Mucosa of stomach (tissue), 1 donor: ENCODE measurements around the gene HMCN2.

Experiments
- H3K27me3 ChIP-seq: one replicate; pipeline ENCODE4 v1.7.0; 2013; ENCODE audit warnings: mild to moderate bottlenecking, low read length; ENCODE audit not compliant: control insufficient read depth, insufficient read depth
- H3K36me3 ChIP-seq: one replicate; pipeline ENCODE4 v1.7.0; 2013; ENCODE audit warnings: low read length; ENCODE audit not compliant: control insufficient read depth, insufficient read depth
- H3K4me1 ChIP-seq: one replicate; pipeline ENCODE4 v1.7.0; 2013; ENCODE audit warnings: mild to moderate bottlenecking, low read length; ENCODE audit not compliant: control insufficient read depth, insufficient read depth
- H3K4me3 ChIP-seq: one replicate; pipeline ENCODE4 v1.7.0; 2013; ENCODE audit warnings: low read length
- H3K9ac ChIP-seq: one replicate; pipeline ENCODE4 v1.7.0; 2013; ENCODE audit warnings: mild to moderate bottlenecking, low read length, moderate library complexity
- H3K9me3 ChIP-seq: one replicate; pipeline ENCODE4 v1.7.0; 2013; ENCODE audit warnings: mild to moderate bottlenecking, low read length, moderate library complexity; ENCODE audit not compliant: control insufficient read depth
- donor health status: Pancreatic carcinoma.

Gene HMCN2

DNA sequence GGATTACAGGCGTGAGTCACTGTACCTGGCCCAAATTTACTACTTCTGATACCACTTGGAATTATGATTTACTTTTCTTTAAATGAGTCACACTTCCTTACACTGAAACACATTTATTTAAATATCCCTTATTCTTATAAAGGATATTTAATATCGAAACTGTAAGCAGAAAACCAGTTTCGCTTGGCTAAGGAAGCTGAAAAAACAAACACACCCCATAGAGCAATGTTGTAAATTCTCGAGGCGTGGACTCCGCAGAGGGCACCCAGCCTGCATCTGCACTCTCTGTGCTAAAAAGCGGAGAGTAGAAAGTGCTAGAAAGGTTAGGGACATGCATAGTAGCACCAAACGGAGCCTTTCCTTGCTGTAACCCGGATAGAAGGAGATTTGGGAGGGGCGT is 86.5 kb downstream of the HMCN2 start:
- no peak overlapping the region for H3K9ac ChIP-seq
- no peak overlapping the region for H3K4me3 ChIP-seq
- no peaks in the 10 kb centered on the region for H3K27me3 ChIP-seq
- H3K36me3 ChIP-seq: no peaks in the 10 kb centered on the region
- peaks cover 8% of the 10 kb centered on the region for H3K4me1 ChIP-seq
- no peaks in the 10 kb centered on the region for H3K9me3 ChIP-seq

DNA sequence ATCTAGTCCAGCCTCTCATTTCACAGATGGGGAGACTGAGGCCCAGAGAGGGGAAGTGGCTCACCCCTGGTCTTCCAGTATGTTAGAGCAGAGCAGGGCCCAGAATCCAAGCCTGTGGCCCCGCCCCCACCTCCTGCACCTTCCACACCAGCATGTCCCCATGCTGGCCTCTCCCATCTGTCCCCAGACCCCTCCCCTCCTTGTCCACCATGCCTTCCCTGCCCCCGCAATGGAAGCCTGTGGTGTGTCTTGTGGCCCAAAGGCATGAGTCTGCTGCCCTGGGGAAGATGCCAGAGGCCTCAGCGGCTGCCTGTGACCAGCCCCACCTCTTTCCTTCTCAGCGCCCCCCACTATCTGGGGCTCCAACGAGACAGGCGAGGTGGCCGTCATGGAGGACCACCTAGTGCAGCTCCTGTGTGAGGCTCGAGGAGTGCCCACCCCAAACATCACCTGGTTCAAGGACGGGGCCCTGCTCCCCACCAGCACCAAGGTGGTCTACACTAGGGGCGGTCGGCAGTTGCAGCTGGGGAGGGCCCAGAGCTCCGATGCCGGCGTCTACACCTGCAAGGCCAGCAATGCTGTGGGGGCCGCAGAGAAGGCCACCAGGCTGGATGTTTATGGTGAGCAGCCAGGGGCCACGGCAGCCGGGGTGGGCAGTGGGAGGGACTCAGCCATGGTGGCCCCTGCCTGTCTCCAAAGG is 87.2 kb downstream of the HMCN2 start:
- Histone ChIP-seq H3K36me3 (no peaks in the 10 kb centered on the region), H3K9me3 (no peaks in the 10 kb centered on the region), H3K9ac (no peak overlapping the region), H3K27me3 (no peaks in the 10 kb centered on the region), H3K4me1 (peaks cover 8% of the 10 kb centered on the region), H3K4me3 (no peak overlapping the region)

DNA sequence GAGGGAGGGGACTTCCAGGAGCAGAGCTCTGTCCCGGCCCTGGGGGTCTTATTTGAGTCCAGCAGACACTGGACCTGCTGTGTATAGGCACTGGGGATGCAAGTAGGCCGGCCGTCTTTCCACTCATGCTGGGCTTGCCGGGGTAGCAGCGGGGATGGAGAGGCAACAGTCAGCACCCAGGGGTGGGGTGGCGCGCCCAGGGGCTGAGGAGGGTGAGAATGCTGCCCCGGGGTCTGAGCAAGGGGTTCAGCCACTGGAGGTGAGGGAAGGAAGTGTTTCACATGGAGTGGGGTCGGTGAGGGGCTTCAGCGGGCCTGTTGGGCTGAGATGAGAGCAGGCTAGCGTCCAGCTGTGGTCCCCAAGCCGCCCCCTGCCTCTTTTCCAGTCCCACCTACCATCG is 88.8 kb downstream of the HMCN2 start:
- H3K9ac ChIP-seq: no peak overlapping the region
- H3K4me1 ChIP-seq: peaks cover 8% of the 10 kb centered on the region
- H3K36me3 ChIP-seq: no peaks in the 10 kb centered on the region
- no peaks in the 10 kb centered on the region for H3K27me3 ChIP-seq
- no peak overlapping the region for H3K4me3 ChIP-seq
- no peaks in the 10 kb centered on the region for H3K9me3 ChIP-seq

DNA sequence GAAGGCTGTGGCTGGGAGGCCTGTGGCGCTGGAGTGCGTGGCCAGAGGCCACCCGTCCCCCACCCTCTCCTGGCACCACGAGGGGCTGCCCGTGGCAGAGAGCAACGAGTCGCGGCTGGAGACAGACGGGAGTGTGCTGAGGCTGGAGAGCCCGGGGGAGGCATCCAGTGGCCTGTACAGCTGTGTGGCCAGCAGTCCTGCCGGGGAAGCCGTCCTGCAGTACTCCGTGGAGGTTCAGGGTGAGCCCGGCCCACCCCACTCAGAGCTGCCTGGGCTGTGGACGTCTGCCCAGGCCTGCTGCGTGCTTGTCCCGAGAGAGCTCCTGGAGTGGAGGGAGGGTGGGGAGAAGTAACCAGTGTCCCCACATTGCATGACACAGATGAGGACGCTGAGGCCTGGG is 89.2 kb downstream of the HMCN2 start:
- H3K27me3 ChIP-seq: no peaks in the 10 kb centered on the region
- no peaks in the 10 kb centered on the region for H3K9me3 ChIP-seq
- no peak overlapping the region for H3K4me3 ChIP-seq
- H3K36me3 ChIP-seq: no peaks in the 10 kb centered on the region
- H3K4me1 ChIP-seq: peaks cover 8% of the 10 kb centered on the region
- H3K9ac ChIP-seq: no peak overlapping the region

DNA sequence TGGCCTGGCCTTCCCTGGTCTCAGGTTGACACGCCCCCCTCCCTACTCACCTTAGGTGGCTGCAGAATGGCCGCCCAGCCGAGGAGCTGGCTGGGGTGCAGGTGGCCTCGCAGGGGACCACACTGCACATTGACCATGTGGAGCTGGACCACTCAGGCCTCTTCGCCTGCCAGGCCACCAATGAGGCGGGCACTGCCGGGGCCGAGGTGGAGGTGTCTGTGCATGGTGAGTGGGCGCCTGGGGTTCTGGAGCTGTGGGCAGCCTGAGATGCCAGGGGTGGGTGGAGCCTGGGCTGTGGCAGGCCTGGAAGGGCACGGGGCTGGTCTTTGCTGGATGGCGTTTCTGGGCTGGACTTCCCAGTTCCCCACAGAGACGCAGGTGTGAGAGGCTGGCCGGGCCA is 90.5 kb downstream of the HMCN2 start:
- Histone ChIP-seq H3K9ac (no peak overlapping the region), H3K36me3 (no peaks in the 10 kb centered on the region), H3K27me3 (no peaks in the 10 kb centered on the region), H3K9me3 (no peaks in the 10 kb centered on the region), H3K4me1 (peaks cover 8% of the 10 kb centered on the region), H3K4me3 (no peak overlapping the region)

DNA sequence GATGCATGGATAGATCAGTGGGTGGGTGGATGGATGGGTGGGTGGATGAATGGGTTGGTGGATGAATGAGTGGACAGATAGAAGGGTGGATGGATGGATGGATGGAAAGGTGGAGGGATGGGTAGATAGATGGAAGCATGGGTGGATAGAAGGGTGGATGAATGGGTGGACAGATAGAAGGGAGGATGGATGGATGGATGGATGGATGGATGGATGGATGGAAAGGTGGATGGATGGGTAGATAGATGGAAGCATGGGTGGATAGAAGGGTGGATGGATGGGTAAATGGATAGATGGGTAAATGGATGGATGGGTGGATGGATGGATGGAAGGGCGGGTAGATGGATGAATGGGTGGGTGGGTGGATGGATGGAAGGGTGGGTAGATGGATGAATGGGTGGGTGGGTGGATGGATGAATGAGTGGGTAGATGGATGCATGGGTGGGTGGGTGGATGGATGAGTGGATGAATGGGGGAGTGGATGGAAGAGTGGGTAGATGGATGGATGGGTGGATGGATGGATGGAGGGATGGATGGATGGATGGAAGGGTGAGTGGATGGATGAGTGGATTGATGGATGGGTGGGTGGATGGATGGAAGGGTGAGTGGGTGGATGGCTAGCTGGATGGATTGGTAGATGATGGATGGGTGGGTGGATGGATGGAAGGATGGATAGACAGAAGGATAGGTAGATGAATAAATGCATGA is 91.5 kb downstream of the HMCN2 start:
- Histone ChIP-seq H3K4me3 (no peak overlapping the region), H3K9ac (no peak overlapping the region), H3K36me3 (no peaks in the 10 kb centered on the region)

DNA sequence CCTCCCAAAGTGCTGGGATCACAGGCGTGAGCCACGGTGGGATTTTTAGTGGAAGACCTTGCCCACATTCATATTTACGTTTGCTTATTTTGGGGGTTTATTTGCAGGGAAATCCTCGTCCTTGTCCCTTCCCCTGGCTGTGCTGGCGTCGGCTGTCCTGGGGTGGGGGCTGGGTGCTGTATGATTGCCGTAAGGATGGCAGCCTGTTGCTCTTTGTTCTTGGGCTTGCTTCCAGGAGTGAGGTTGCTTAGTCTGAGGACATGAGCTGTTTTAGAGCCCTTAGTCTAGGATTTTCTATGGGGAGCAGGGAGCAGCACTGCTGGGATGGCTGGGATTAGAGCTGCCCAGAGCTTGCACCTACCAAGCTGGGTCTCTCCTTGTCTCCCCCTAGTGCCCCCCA is 93.4 kb downstream of the HMCN2 start:
- Histone ChIP-seq H3K9me3 (no peaks in the 10 kb centered on the region), H3K27me3 (no peaks in the 10 kb centered on the region), H3K9ac (no peak overlapping the region), H3K36me3 (no peaks in the 10 kb centered on the region), H3K4me3 (no peak overlapping the region), H3K4me1 (no peaks in the 10 kb centered on the region)

More for the DNA sequence above, 91.5 kb downstream of the HMCN2 start:
- peaks cover 8% of the 10 kb centered on the region for H3K4me1 ChIP-seq
- no peaks in the 10 kb centered on the region for H3K27me3 ChIP-seq
- no peaks in the 10 kb centered on the region for H3K9me3 ChIP-seq

DNA sequence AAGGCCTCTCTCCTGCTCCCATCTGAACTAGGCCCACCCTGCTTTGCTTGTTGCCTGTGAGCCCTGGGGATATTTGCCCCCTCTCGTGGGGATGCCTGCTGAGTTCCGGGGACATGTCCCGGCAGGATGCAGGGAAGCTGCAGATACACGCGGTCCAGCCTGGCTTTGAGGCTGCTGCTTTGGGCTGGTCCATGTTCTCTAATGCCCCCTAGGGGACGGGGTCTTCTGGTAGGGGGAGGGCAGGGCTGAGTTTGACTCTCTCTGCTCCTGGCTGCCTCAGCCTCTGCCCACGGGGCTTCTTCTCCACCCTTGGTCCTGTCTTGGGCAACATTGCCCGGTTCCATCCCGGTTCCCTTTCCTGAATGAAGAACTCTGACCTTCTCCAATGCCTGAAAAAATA is 94.3 kb downstream of the HMCN2 start:
- H3K9me3 ChIP-seq: no peaks in the 10 kb centered on the region
- no peak overlapping the region for H3K4me3 ChIP-seq
- no peaks in the 10 kb centered on the region for H3K36me3 ChIP-seq

DNA sequence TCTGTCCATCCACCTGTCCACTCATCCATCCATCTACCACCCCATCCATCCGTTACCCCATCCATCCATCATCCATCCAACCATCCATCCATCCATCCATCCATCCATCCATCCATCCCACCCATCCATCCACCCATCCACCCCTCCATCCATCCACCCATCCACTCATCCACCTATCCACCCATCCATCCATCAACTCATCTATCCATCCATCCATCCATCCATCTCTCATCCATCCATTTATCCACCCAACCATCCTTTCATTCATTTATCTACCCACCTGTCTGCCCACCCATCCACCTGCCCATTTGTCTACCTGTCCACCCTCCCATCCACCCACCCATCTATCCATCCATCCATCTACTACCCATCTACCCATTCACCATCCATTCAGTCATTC is 95.1 kb downstream of the HMCN2 start:
- Histone ChIP-seq H3K4me3 (no peak overlapping the region), H3K4me1 (no peaks in the 10 kb centered on the region), H3K27me3 (no peaks in the 10 kb centered on the region), H3K36me3 (no peaks in the 10 kb centered on the region), H3K9ac (no peak overlapping the region), H3K9me3 (no peaks in the 10 kb centered on the region)

More for the DNA sequence above, 94.3 kb downstream of the HMCN2 start:
- Histone ChIP-seq H3K4me1 (no peaks in the 10 kb centered on the region), H3K9ac (no peak overlapping the region), H3K27me3 (no peaks in the 10 kb centered on the region)

DNA sequence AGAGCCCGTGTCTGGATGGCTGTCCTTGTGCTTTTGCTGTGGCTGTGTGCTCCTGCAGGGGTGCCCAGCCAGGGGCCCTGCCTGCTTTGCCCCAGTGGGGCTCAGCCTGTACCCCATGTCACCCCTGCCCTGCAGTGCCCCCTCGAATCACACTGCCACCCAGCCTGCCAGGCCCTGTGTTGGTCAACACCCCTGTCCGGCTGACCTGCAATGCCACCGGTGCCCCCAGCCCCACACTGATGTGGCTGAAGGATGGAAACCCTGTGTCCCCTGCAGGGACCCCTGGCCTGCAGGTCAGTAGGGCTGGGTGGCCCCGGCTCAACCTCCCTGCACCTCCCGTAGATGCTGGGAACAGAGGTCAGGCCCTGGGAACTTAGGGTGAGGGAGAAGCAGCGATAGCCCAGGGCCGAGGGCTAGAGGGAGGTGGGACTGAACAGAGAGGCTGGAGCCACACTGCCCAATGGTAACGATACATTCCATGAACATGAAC is 96.4 kb downstream of the HMCN2 start:
- H3K27me3 ChIP-seq: no peaks in the 10 kb centered on the region
- H3K9me3 ChIP-seq: no peaks in the 10 kb centered on the region
- no peaks in the 10 kb centered on the region for H3K4me1 ChIP-seq
- H3K4me3 ChIP-seq: no peak overlapping the region
- H3K9ac ChIP-seq: no peak overlapping the region
- H3K36me3 ChIP-seq: no peaks in the 10 kb centered on the region

DNA sequence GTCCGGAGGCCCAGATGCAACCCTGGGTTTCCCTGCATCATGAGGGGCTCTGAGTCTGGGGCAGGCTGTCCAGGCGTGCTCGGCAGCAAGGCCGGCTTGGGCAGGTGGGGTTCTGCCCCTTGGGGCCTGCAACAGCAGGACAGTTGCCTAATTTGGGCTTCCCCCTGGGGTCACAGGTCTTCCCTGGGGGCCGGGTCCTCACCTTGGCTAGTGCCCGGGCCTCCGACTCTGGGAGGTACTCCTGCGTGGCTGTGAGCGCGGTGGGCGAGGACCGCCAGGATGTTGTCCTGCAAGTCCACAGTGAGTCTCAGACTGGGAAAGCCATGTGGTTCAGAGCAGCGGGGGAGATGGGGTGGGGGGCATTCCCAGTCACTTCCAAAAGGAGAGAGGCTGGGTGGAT is 97.1 kb downstream of the HMCN2 start:
- no peaks in the 10 kb centered on the region for H3K4me1 ChIP-seq
- H3K4me3 ChIP-seq: no peak overlapping the region
- H3K9me3 ChIP-seq: no peaks in the 10 kb centered on the region
- H3K27me3 ChIP-seq: no peaks in the 10 kb centered on the region
- no peak overlapping the region for H3K9ac ChIP-seq
- H3K36me3 ChIP-seq: no peaks in the 10 kb centered on the region

DNA sequence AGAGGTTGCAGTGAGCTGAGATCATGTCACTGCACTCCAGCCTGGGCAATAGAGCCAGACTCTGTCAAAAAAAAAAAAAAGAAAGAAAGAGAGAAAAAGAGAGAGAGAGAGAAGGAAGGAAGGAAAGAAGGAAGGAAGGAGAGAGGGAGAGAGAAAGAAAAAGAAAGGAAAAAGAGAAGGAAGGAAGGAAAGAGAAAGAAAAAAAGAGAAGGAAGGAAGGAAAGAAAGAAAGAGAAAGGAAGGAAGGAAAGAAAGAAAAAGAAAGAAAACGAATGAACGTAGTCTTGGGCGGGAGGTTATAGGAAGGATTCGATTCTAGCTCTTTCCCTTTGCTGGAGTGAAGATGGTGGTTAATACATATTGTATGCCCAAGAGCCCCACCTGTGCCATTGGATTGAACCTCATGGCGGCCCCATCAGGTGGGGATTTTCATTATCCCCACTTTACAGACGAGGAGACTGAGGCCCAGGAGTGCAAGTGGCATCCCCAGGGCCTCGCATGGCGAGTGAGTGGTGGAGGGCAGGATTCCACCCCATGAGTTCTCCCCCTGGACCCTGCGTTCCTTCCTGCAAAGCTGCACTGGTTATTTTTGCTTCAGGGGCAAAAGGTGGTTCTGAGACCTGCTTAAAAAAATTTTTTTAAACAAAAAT is 98.3 kb downstream of the HMCN2 start:
- Histone ChIP-seq H3K4me1 (no peaks in the 10 kb centered on the region), H3K9me3 (no peaks in the 10 kb centered on the region), H3K27me3 (no peaks in the 10 kb centered on the region), H3K4me3 (no peak overlapping the region), H3K36me3 (no peaks in the 10 kb centered on the region), H3K9ac (no peak overlapping the region)
